HCT116 (cell line): Measurements from ENCODE around the gene GLCE. TPM values are rescaled to one million over a fixed set of nuclear protein-coding genes. Genes with fewer than 3 reads are reported as not detected.

ENCODE experiments used
- ATAC-seq: fragments of 200-7000 bp; cut with Tn5 transposase; 2 replicates; pipeline ENCODE4 v1.9.1; 2020; ENCODE audit warnings: mild to moderate bottlenecking, moderate library complexity
- BruUV-seq: library from RNA; stranded (reverse); fragments of 400-500 nt; replicated peaks from 2 replicates; lab custom pipeline; 2021; lab: Mats Ljungman, UMichigan
- CTCF ChIA-PET: fragments of 300-600 bp; sonication (Branson Sonifier 250); formaldehyde crosslinking; loops from one replicate; lab custom pipeline; 2021; ENCODE audit warnings: antibody characterized with exemption; lab: Charles Lee
- POLR2A ChIA-PET: fragments of 300-600, 350-600 bp; sonication (Branson Sonifier 250); formaldehyde crosslinking; loops from one replicate; lab custom pipeline; 2021; ENCODE audit warnings: antibody characterized with exemption; lab: Charles Lee
- RAD21 ChIA-PET, 2 experiments: fragments of 300-600 bp; sonication (Branson Sonifier 250); formaldehyde crosslinking; loops; one replicate each; lab custom pipeline; 2023; ENCODE audit warnings: low total read pairs in 2 of 2; ENCODE audit not compliant: uncharacterized antibody in 2 of 2, unreplicated experiment in 2 of 2, low non-redundant PET in 1 of 2; lab: Charles Lee
- DNase-seq: peaks from one replicate; pipeline ENCODE4 v3.0.0-alpha.2; 2010; ENCODE audit warnings: low read depth, low spot score
- H2AFZ ChIP-seq: fragments of 200-600 bp; shearing (Covaris generic), sonication (generic); 2 replicates; pipeline ENCODE4 v1.6.1; 2017; ENCODE audit warnings: low read depth, mixed run types, mixed read lengths, antibody characterized with exemption, low read length; ENCODE audit not compliant: poor library complexity, severe bottlenecking
- H3K27ac ChIP-seq: 2 replicates; pipeline ENCODE4 v1.5.1; 2012; ENCODE audit warnings: low read depth, low read length
- H3K27me3 ChIP-seq: fragments of 200-600 bp; sonication (generic); 2 replicates; pipeline ENCODE4 v1.6.1; 2016; ENCODE audit warnings: mixed run types, low read length, mixed read lengths; ENCODE audit not compliant: insufficient read depth
- H3K36me3 ChIP-seq, 2 experiments: fragments of 200-500 bp in 1 of 2; fragments of 200-600 bp in 1 of 2; sonication (Bioruptor generic) in 1 of 2; sonication (generic) in 1 of 2; 2 replicates each; pipeline versions ENCODE4 v1.5.1 to v1.6.1; 2014 to 2016; ENCODE audit warnings: low read length in 2 of 2, inconsistent platforms in 1 of 2, mixed read lengths in 1 of 2, mixed run types in 1 of 2; ENCODE audit not compliant: insufficient read depth in 2 of 2, control insufficient read depth in 1 of 2
- H3K4me1 ChIP-seq, 2 experiments: fragments of 200-600 bp in 1 of 2; sonication (generic) in 1 of 2; 2 replicates each; pipeline versions ENCODE4 v1.5.1 to v1.6.1; 2012 to 2017; ENCODE audit warnings: low read length in 2 of 2, inconsistent platforms in 1 of 2, mild to moderate bottlenecking in 1 of 2, mixed read lengths in 1 of 2, mixed run types in 1 of 2, moderate library complexity in 1 of 2; ENCODE audit not compliant: insufficient read depth in 2 of 2, control insufficient read depth in 1 of 2
- H3K4me2 ChIP-seq: fragments of 200-600 bp; sonication (generic); 2 replicates; pipeline ENCODE4 v1.6.1; 2017; ENCODE audit warnings: mixed run types, low read length, mixed read lengths
- H3K4me3 ChIP-seq, 2 experiments: fragments of 200-600 bp in 1 of 2; sonication (generic) in 1 of 2; replicated peaks in 1 of 2; 2 replicates each; pipeline ENCODE4 v1.5.1; 2011 to 2016; ENCODE audit warnings: low read length in 2 of 2, control low read depth in 1 of 2, low read depth in 1 of 2, mild to moderate bottlenecking in 1 of 2, mixed read lengths in 1 of 2, mixed run types in 1 of 2
- H3K79me2 ChIP-seq: fragments of 200-600 bp; sonication (generic); 2 replicates; pipeline ENCODE4 v1.6.1; 2017; ENCODE audit warnings: mild to moderate bottlenecking, mixed run types, low read length, moderate library complexity, mixed read lengths; ENCODE audit not compliant: insufficient read depth
- H3K9ac ChIP-seq: fragments of 200-600 bp; sonication (generic); 2 replicates; pipeline ENCODE4 v1.6.1; 2016; ENCODE audit warnings: low read length, mixed read lengths
- H3K9me2 ChIP-seq: fragments of 200-600 bp; sonication (generic), shearing (Covaris generic); 2 replicates; pipeline ENCODE4 v1.6.1; 2017; ENCODE audit warnings: mixed run types, mild to moderate bottlenecking, moderate library complexity; ENCODE audit not compliant: insufficient read depth
- H3K9me3 ChIP-seq, 2 experiments: fragments of 200-500 bp in 1 of 2; fragments of 200-600 bp in 1 of 2; sonication (Bioruptor generic) in 1 of 2; sonication (generic) in 1 of 2; 2 replicates each; pipeline ENCODE4 v1.6.1; 2014 to 2017; ENCODE audit warnings: low read length in 2 of 2, mixed read lengths in 2 of 2, inconsistent platforms in 1 of 2, low read depth in 1 of 2, mild to moderate bottlenecking in 1 of 2, mixed run types in 1 of 2, moderate library complexity in 1 of 2; ENCODE audit not compliant: control insufficient read depth in 1 of 2, insufficient read depth in 1 of 2
- H4K20me1 ChIP-seq: fragments of 200-600 bp; sonication (generic), shearing (Covaris generic); 2 replicates; pipeline ENCODE4 v1.6.1; 2017; ENCODE audit warnings: mixed run types, mild to moderate bottlenecking, moderate library complexity; ENCODE audit not compliant: insufficient read depth
- CEBPB ChIP-seq: IDR thresholded peaks from 2 replicates; pipeline ENCODE4 v1.6.1; 2012; ENCODE audit warnings: low read depth
- CTCF ChIP-seq, 3 experiments: fragments of 200-600 bp in 1 of 3; sonication (generic) in 1 of 3; IDR thresholded peaks in 2 of 3; conservative IDR thresholded peaks in 1 of 3; 2 replicates each; pipeline ENCODE4 v1.5.1; 2012 to 2017; ENCODE audit warnings: low read depth in 2 of 3, low read length in 2 of 3, antibody characterized with exemption in 1 of 3, borderline replicate concordance in 1 of 3, control low read depth in 1 of 3, mild to moderate bottlenecking in 1 of 3, mixed read lengths in 1 of 3, mixed run types in 1 of 3, moderate library complexity in 1 of 3; ENCODE audit not compliant: insufficient read depth in 1 of 3
- ELF1 ChIP-seq: IDR thresholded peaks from 2 replicates; pipeline ENCODE4 v1.6.1; 2012; ENCODE audit warnings: low read depth, borderline replicate concordance
- EZH2 ChIP-seq: fragments of 200-600 bp; sonication (generic); IDR thresholded peaks from 2 replicates; pipeline ENCODE4 v1.6.1; 2017; ENCODE audit warnings: antibody characterized with exemption, mixed run types
- EZH2phosphoT487 ChIP-seq: fragments of 200-600 bp; IDR thresholded peaks from 2 replicates; pipeline ENCODE4 v1.6.1; 2018; ENCODE audit warnings: antibody characterized with exemption, borderline replicate concordance
- FOSL1 ChIP-seq: IDR thresholded peaks from 2 replicates; pipeline ENCODE4 v1.6.1; 2012; ENCODE audit warnings: low read depth
- JUND ChIP-seq: IDR thresholded peaks from 2 replicates; pipeline ENCODE4 v1.6.1; 2012
- SRF ChIP-seq: IDR thresholded peaks from 2 replicates; pipeline ENCODE4 v1.6.1; 2012; ENCODE audit warnings: low read depth
- TCF7L2 ChIP-seq: IDR thresholded peaks from 2 replicates; pipeline ENCODE4 v1.7.0; 2011; ENCODE audit warnings: borderline replicate concordance, inconsistent platforms; ENCODE audit not compliant: insufficient read depth, insufficient read length; ENCODE audit errors: extremely low read depth
- ZNF274 ChIP-seq: fragments of 200-500 bp; sonication (Bioruptor generic); IDR thresholded peaks from 2 replicates; pipeline ENCODE4 v1.6.1; 2014; ENCODE audit warnings: mild to moderate bottlenecking, low read depth, low read length, inconsistent platforms
- intact Hi-C: fragments of 100-400 bp; cut with micrococcal nuclease; formaldehyde crosslinking; loops from 2 replicates; pipeline ENCODE4 v1.10.0; 2022
- total RNA-seq: library from RNA; stranded (reverse); gene quantifications from one replicate; pipeline ENCODE4 v1.2.1, GENCODE V29; 2021; ENCODE audit not compliant: unreplicated experiment
- TF ChIP-seq, protein P1 (sequence below): IDR thresholded peaks from 2 replicates; pipeline ENCODE4 v1.6.1; 2012; ENCODE audit warnings: low read depth

GLCE gene
- total RNA-seq, 1 experiment from 2014 or later: 22.2 TPM

- Histone ChIP-seq H4K20me1 (no peaks in the 10 kb centered on the region), H3K27me3 (peaks cover 40% of the 10 kb centered on the region; the same call in 1 of the 2 replicates), H3K4me2 (no peak overlapping the region), H3K9ac (no peak overlapping the region), H3K9me3 (no peaks in the 10 kb centered on the region), H3K4me1 (0 out of 4 replicates have a peak, but pooled peaks cover 0 to 3% of the 10 kb centered on the region in 2 experiments), H3K4me3 (no peak overlapping the region), H3K36me3 (no peaks in the 10 kb centered on the region), H3K27ac (no peak overlapping the region), H2AFZ (no peak overlapping the region), H3K9me2 (no peaks in the 10 kb centered on the region), H3K79me2 (no peaks in the 10 kb centered on the region)
- ChIA-PET RAD21 (no interaction called here), CTCF (no interaction called here), POLR2A (no interaction called here)
- ATAC-seq (no peak), DNase-seq (no peak)
- no TSS peak for BruUV-seq
- TF ChIP-seq JUND (no peak), CEBPB (no peak), ELF1 (no peak), EZH2 (no peak), FOSL1 (no peak), TCF7L2 (no peak), ZNF274 (no peak), SRF (no peak), EZH2phosphoT487 (no peak), CTCF (IDR thresholded peaks at IDR 0.05 in 2 of 3, conservative IDR thresholded peaks at IDR 0.05 in 1 of 3; ENCODE audit: borderline replicate concordance in 1 of 3, insufficient read depth in 1 of 3, low read depth in 2 of 3, low read length in 2 of 3) (no peak)
- TF ChIP-seq, protein P1, sequence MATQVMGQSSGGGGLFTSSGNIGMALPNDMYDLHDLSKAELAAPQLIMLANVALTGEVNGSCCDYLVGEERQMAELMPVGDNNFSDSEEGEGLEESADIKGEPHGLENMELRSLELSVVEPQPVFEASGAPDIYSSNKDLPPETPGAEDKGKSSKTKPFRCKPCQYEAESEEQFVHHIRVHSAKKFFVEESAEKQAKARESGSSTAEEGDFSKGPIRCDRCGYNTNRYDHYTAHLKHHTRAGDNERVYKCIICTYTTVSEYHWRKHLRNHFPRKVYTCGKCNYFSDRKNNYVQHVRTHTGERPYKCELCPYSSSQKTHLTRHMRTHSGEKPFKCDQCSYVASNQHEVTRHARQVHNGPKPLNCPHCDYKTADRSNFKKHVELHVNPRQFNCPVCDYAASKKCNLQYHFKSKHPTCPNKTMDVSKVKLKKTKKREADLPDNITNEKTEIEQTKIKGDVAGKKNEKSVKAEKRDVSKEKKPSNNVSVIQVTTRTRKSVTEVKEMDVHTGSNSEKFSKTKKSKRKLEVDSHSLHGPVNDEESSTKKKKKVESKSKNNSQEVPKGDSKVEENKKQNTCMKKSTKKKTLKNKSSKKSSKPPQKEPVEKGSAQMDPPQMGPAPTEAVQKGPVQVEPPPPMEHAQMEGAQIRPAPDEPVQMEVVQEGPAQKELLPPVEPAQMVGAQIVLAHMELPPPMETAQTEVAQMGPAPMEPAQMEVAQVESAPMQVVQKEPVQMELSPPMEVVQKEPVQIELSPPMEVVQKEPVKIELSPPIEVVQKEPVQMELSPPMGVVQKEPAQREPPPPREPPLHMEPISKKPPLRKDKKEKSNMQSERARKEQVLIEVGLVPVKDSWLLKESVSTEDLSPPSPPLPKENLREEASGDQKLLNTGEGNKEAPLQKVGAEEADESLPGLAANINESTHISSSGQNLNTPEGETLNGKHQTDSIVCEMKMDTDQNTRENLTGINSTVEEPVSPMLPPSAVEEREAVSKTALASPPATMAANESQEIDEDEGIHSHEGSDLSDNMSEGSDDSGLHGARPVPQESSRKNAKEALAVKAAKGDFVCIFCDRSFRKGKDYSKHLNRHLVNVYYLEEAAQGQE: no peak
- intact Hi-C loops: no loop called here
Measured at GRCh38 chr15:69150336-69150735, 10.1 kb upstream of the GLCE start.
